Measurements from ENCODE around the gene ELL2.

The ELL2 gene

GRCh38 chr5:95879661-95880060, 82.0 kb downstream of the ELL2 start:
- Histone ChIP-seq H3K9ac (ENCODE audit: insufficient read length) (no peak overlapping the region), H3K9me3 (ENCODE audit: low read depth, low read length) (no peaks in the 10 kb centered on the region), H3K36me3 (ENCODE audit: insufficient read depth, low read length) (no peaks in the 10 kb centered on the region), H3K4me3 (no peak overlapping the region), H3K27ac (no peak overlapping the region)
- DNase-seq (ENCODE audit: low read depth, low spot score), result no peak
- TF ChIP-seq EZH2 (IDR thresholded peaks at IDR 0.05) (no peak), POLR2AphosphoS5 (IDR thresholded peaks at IDR 0.05; ENCODE audit: borderline replicate concordance, low read depth, low read length) (no peak), FOXP2 (optimal IDR thresholded peaks at IDR 0.05; ENCODE audit: control extremely low read depth, extremely low read length, insufficient read depth) (no peak)

- no peak overlapping the region for H3K4me3 ChIP-seq
- no peak for DNase-seq (ENCODE audit: low read depth, low spot score)
- no peaks in the 10 kb centered on the region for H3K36me3 ChIP-seq (ENCODE audit: insufficient read depth, low read length)
- no peak overlapping the region for H3K9ac ChIP-seq (ENCODE audit: insufficient read length)
- H3K9me3 ChIP-seq (ENCODE audit: low read depth, low read length), result no peaks in the 10 kb centered on the region
- H3K27ac ChIP-seq, result no peak overlapping the region
- TF ChIP-seq POLR2AphosphoS5 (IDR thresholded peaks at IDR 0.05; ENCODE audit: borderline replicate concordance, low read depth, low read length) (no peak), EZH2 (IDR thresholded peaks at IDR 0.05) (no peak), FOXP2 (optimal IDR thresholded peaks at IDR 0.05; ENCODE audit: control extremely low read depth, extremely low read length, insufficient read depth) (no peak)
Measured at GRCh38 chr5:95878417-95879323, 83.0 kb downstream of the ELL2 start.

GRCh38 chr5:95876782-95877181, 84.9 kb downstream of the ELL2 start:
- no peaks in the 10 kb centered on the region for H3K9me3 ChIP-seq (ENCODE audit: low read depth, low read length)
- no peak overlapping the region for H3K4me3 ChIP-seq
- no peak for DNase-seq (ENCODE audit: low read depth, low spot score)
- H3K9ac ChIP-seq (ENCODE audit: insufficient read length), result no peak overlapping the region
- H3K27ac ChIP-seq, result no peak overlapping the region
- TF ChIP-seq POLR2AphosphoS5 (IDR thresholded peaks at IDR 0.05; ENCODE audit: borderline replicate concordance, low read depth, low read length), result no peak
- TF ChIP-seq EZH2 (IDR thresholded peaks at IDR 0.05), result no peak
- TF ChIP-seq FOXP2 (optimal IDR thresholded peaks at IDR 0.05; ENCODE audit: control extremely low read depth, extremely low read length, insufficient read depth), result no peak
- H3K36me3 ChIP-seq (ENCODE audit: insufficient read depth, low read length), result no peaks in the 10 kb centered on the region

GRCh38 chr5:95874246-95874645, 87.4 kb downstream of the ELL2 start:
- DNase-seq (ENCODE audit: low read depth, low spot score), result no peak
- H3K4me3 ChIP-seq, result no peak overlapping the region
- TF ChIP-seq FOXP2 (optimal IDR thresholded peaks at IDR 0.05; ENCODE audit: control extremely low read depth, extremely low read length, insufficient read depth), result no peak
- TF ChIP-seq POLR2AphosphoS5 (IDR thresholded peaks at IDR 0.05; ENCODE audit: borderline replicate concordance, low read depth, low read length), result no peak
- no peak for TF ChIP-seq EZH2 (IDR thresholded peaks at IDR 0.05)
- H3K27ac ChIP-seq, result no peak overlapping the region
- no peaks in the 10 kb centered on the region for H3K36me3 ChIP-seq (ENCODE audit: insufficient read depth, low read length)
- H3K9me3 ChIP-seq (ENCODE audit: low read depth, low read length), result no peaks in the 10 kb centered on the region
- H3K9ac ChIP-seq (ENCODE audit: insufficient read length), result no peak overlapping the region

- DNase-seq (ENCODE audit: low read depth, low spot score), result no peak
- Histone ChIP-seq H3K36me3 (ENCODE audit: insufficient read depth, low read length) (no peaks in the 10 kb centered on the region), H3K4me3 (no peak overlapping the region), H3K9me3 (ENCODE audit: low read depth, low read length) (no peaks in the 10 kb centered on the region), H3K9ac (ENCODE audit: insufficient read length) (no peak overlapping the region), H3K27ac (no peak overlapping the region)
- no peak for TF ChIP-seq EZH2 (IDR thresholded peaks at IDR 0.05)
- TF ChIP-seq FOXP2 (optimal IDR thresholded peaks at IDR 0.05; ENCODE audit: control extremely low read depth, extremely low read length, insufficient read depth), result no peak
- TF ChIP-seq POLR2AphosphoS5 (IDR thresholded peaks at IDR 0.05; ENCODE audit: borderline replicate concordance, low read depth, low read length), result no peak
Measured at GRCh38 chr5:95873351-95873750, 88.3 kb downstream of the ELL2 start.

- DNase-seq (ENCODE audit: low read depth, low spot score), result no peak
- Histone ChIP-seq H3K4me3 (no peak overlapping the region), H3K9me3 (ENCODE audit: low read depth, low read length) (no peaks in the 10 kb centered on the region), H3K9ac (ENCODE audit: insufficient read length) (no peak overlapping the region), H3K36me3 (ENCODE audit: insufficient read depth, low read length) (no peaks in the 10 kb centered on the region), H3K27ac (no peak overlapping the region)
- TF ChIP-seq POLR2AphosphoS5 (IDR thresholded peaks at IDR 0.05; ENCODE audit: borderline replicate concordance, low read depth, low read length), result no peak
- no peak for TF ChIP-seq EZH2 (IDR thresholded peaks at IDR 0.05)
- TF ChIP-seq FOXP2 (optimal IDR thresholded peaks at IDR 0.05; ENCODE audit: control extremely low read depth, extremely low read length, insufficient read depth), result no peak
Measured at GRCh38 chr5:95872346-95873268, 89.0 kb downstream of the ELL2 start.

GRCh38 chr5:95871146-95871806, 90.4 kb downstream of the ELL2 start:
- DNase-seq (ENCODE audit: low read depth, low spot score), result no peak
- H3K9me3 ChIP-seq (ENCODE audit: low read depth, low read length), result no peaks in the 10 kb centered on the region
- no peak for TF ChIP-seq EZH2 (IDR thresholded peaks at IDR 0.05)
- TF ChIP-seq POLR2AphosphoS5 (IDR thresholded peaks at IDR 0.05; ENCODE audit: borderline replicate concordance, low read depth, low read length), result no peak
- TF ChIP-seq FOXP2 (optimal IDR thresholded peaks at IDR 0.05; ENCODE audit: control extremely low read depth, extremely low read length, insufficient read depth), result no peak
- H3K9ac ChIP-seq (ENCODE audit: insufficient read length), result no peak overlapping the region
- no peak overlapping the region; the same call in 1 of the 2 replicates for H3K4me3 ChIP-seq
- H3K27ac ChIP-seq, result 0 out of 2 replicates have a peak overlapping the region, but pooled peaks have one; percentile 60
- H3K36me3 ChIP-seq (ENCODE audit: insufficient read depth, low read length), result no peaks in the 10 kb centered on the region
